22Rv1 (cell line): ENCODE data around the gene THY1.

ENCODE experiments used
- H3K27ac ChIP-seq: fragments of 450-650 bp; 2 replicates; pipeline ENCODE4 v1.5.1; 2017
- CTCF ChIP-seq: fragments of 450-650 bp; IDR thresholded peaks from 2 replicates; pipeline ENCODE4 v1.5.1; 2017; ENCODE audit warnings: mild to moderate bottlenecking
- ZFX ChIP-seq: fragments of 450-650 bp; IDR thresholded peaks from 2 replicates; pipeline ENCODE4 v1.6.1; 2017; ENCODE audit warnings: antibody characterized with exemption, borderline replicate concordance

Gene THY1

GRCh38 chr11:119371778-119372182 is 51.2 kb downstream of the THY1 start:
- TF ChIP-seq CTCF, result peak; percentile 19; the same call in 1 of the 2 replicates
- no peak for TF ChIP-seq ZFX
- H3K27ac ChIP-seq, result no peak overlapping the region

GRCh38 chr11:119371067-119371601 is 51.8 kb downstream of the THY1 start:
- no peak overlapping the region for H3K27ac ChIP-seq
- TF ChIP-seq ZFX (no peak), CTCF (no peak)

- H3K27ac ChIP-seq, result no peak overlapping the region
Observed at GRCh38 chr11:119370486-119371046, 52.4 kb downstream of the THY1 start.

GRCh38 chr11:119369132-119369925 is 53.6 kb downstream of the THY1 start:
- TF ChIP-seq CTCF (no peak), ZFX (no peak)
- H3K27ac ChIP-seq, result peak overlapping the region; percentile 79

More at GRCh38 chr11:119370486-119371046, 52.4 kb downstream of the THY1 start:
- TF ChIP-seq CTCF (no peak), ZFX (no peak)

GRCh38 chr11:119368121-119369034 is 54.6 kb downstream of the THY1 start:
- peak overlapping the region; percentile 79 for H3K27ac ChIP-seq
- no peak for TF ChIP-seq ZFX
- TF ChIP-seq CTCF, result no peak

GRCh38 chr11:119367661-119368120 is 55.3 kb downstream of the THY1 start:
- H3K27ac ChIP-seq, result peak overlapping the region; percentile 79
- no peak for TF ChIP-seq ZFX
- no peak for TF ChIP-seq CTCF
